ENCODE measurements around the gene TRIP10. TPM values are rescaled to one million over a fixed set of nuclear protein-coding genes. Genes with fewer than 3 reads are reported as not detected.
"Not testable (repeated sequence)": the region's sequence is repeated elsewhere in the genome, so short reads cannot be mapped to it uniquely, and the experiment has no call there.

Gene TRIP10
- total and polyA plus RNA-seq, 10 of the 15 experiments (the other 5 are each of a cell fraction or from before 2014, with no cell fraction given): 0.79 to 54.5 (median 32.5) TPM

DNA sequence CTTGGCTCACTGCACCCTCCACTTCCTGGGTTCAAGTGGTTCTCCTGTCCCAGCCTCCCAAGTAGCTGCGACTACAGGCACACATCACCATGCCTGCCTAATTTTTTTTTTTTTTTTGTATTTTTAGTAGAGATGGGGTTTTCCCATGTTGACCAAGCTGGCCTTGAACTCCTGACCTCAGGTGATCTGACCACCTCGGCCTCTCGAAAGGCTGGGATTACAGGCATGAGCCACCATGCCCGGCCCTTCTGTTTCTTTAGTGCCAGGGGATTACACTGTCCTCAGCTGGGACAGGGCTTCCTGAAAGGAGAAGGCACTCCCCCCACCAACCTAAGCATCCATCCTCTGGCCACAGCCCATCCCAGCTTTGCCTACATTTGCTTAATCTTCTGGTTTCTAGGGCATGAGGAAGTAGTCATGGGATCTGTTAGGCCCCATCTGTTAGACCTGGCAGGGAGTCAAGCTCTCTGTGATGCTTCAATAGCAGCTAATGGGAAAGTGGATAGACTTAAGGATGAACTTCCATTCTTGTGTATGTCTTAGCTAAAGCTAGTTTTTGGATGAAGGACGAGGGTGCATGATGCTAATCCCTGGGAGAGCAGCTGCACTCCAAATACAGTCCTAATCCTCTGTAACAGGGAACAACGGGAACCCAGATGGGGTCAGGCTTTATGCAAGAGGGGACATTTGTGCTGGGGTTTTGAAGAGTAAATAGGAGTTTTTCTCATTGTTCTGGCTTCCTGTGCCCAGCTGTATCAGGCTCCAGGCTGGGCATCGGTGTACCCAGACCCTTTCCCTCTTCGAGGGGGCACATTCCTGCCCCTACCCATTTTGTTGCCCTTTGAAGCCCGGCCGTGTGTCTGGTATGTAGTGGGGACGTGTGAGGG is 35.6 kb downstream of the TRIP10 start:
- DNase-seq (ENCODE audit: low read depth, low spot score) (no peak), FAIRE-seq (no peak), ATAC-seq (no peak)
- ChIA-PET POLR2A (interaction anchor here (0.6 to 4.3 kb wide), 5 partner anchors 9 to 258 kb away, joined by 3 to 72 read pairs (median 7); no protein-coding TSS in a partner anchor), CTCF (interaction anchor here (1.2 to 3.1 kb wide), 3 partner anchors 16 to 88 kb away, joined by 3 to 13 read pairs (median 4); no protein-coding TSS in a partner anchor), RAD21 (ENCODE audit: unreplicated experiment) (interaction anchor here (0.7 to 8.3 kb wide), 5 partner anchors 27 to 403 kb away, joined by 3 to 98 read pairs (median 4); partner anchors contain the start of gene GPR108), SMC1A (ENCODE audit: uncharacterized antibody, unreplicated experiment) (interaction anchor here (1.0 to 5.0 kb wide), 8 partner anchors 9 to 144 kb away, joined by 3 to 36 read pairs (median 3); partner anchors contain the start of gene GPR108)
- Histone ChIP-seq H3K9me3 (replicated peaks; ENCODE audit: control insufficient read depth, insufficient read depth, low read length) (no peaks in the 10 kb centered on the region; the same call in 2 of the 3 replicates), H3K4me3 (peak overlapping the region; percentile 96), H4K20me1 (ENCODE audit: control insufficient read depth, insufficient read depth) (no peaks in the 10 kb centered on the region), H2AFZ (ENCODE audit: control insufficient read depth, low read depth, low read length) (no peak overlapping the region), H3K27me3 (replicated peaks in 1 of 2; ENCODE audit: control insufficient read depth in 2 of 2, insufficient read depth in 2 of 2, low read length in 1 of 2) (no peaks in the 10 kb centered on the region), H3K27ac (ENCODE audit: control insufficient read depth, insufficient read depth) (peak overlapping the region; percentile 13; the same call in 1 of the 2 replicates), H3K4me2 (ENCODE audit: control insufficient read depth, insufficient read depth) (peak overlapping the region; percentile 80), H3K36me3 (ENCODE audit: control insufficient read depth in 2 of 2, insufficient read depth in 2 of 2, low read length in 1 of 2) (no peaks in the 10 kb centered on the region), H3K4me1 (ENCODE audit: control insufficient read depth, insufficient read depth, low read length) (peaks cover 21% of the 10 kb centered on the region), H3K79me2 (ENCODE audit: control insufficient read depth, insufficient read depth, low read length) (peaks cover 62% of the 10 kb centered on the region), H3K9ac (ENCODE audit: control insufficient read depth, insufficient read depth, low read length) (no peak overlapping the region; the same call in 1 of the 2 replicates)
- 62% methylated on average over 11 of the region's 11 CpGs for WGBS (ENCODE audit: insufficient coverage, insufficient replicate concordance, low lambda C conversion rate, missing lambda C conversion rate)
- in situ Hi-C loops (cut with MboI): no loop called here
- intact Hi-C loops (cut with micrococcal nuclease; ENCODE audit: unreplicated experiment): no loop called here
- TF ChIP-seq BHLHE40 (IDR thresholded peaks at IDR 0.05; ENCODE audit: borderline replicate concordance in 1 of 2, low read depth in 2 of 2, low read length in 1 of 2) (peak in 1 of 2 experiments; percentile 62; a peak in 2 of 4 replicates), SMARCA5 (IDR thresholded peaks at IDR 0.05) (peak; percentile 77; the same call in 1 of the 2 replicates), RUNX3 (IDR thresholded peaks at IDR 0.05; ENCODE audit: low read length) (peak; percentile 2; the same call in 1 of the 2 replicates), NR2F1 (conservative IDR thresholded peaks at IDR 0.05) (peak; percentile 62), ZNF622 (IDR thresholded peaks at IDR 0.05) (no peak), KDM1A (IDR thresholded peaks at IDR 0.05; ENCODE audit: borderline replicate concordance) (0 out of 2 replicates have a peak, but pooled peaks have one; percentile 33), CEBPB (IDR thresholded peaks at IDR 0.05; ENCODE audit: borderline replicate concordance in 1 of 2, low read depth in 2 of 2, low read length in 2 of 2) (no peak)
- TF ChIP-seq, protein P1, sequence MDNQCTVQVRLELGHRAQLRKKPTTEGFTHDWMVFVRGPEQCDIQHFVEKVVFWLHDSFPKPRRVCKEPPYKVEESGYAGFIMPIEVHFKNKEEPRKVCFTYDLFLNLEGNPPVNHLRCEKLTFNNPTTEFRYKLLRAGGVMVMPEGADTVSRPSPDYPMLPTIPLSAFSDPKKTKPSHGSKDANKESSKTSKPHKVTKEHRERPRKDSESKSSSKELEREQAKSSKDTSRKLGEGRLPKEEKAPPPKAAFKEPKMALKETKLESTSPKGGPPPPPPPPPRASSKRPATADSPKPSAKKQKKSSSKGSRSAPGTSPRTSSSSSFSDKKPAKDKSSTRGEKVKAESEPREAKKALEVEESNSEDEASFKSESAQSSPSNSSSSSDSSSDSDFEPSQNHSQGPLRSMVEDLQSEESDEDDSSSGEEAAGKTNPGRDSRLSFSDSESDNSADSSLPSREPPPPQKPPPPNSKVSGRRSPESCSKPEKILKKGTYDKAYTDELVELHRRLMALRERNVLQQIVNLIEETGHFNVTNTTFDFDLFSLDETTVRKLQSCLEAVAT (IDR thresholded peaks at IDR 0.05): no peak
- BruUV-seq (replicated peaks): no TSS peak

DNA sequence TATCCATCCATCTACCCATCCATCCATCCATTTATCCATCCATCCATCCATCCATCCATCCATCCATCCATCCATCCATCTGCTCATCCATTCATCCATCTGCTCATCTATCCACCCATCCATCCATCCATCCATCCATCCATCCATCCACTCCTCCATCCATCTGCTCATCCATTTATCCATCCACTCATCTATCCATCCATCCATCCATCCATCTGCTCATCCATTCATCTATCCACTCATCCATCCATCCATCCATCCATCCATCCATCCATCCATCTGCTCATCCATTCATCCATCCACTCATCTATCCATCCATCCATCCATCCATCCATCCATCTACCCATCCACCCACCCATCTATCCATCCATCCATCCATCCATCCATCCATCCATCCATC is 36.6 kb downstream of the TRIP10 start:
- in situ Hi-C loops (cut with MboI); intact Hi-C loops (cut with micrococcal nuclease; ENCODE audit: unreplicated experiment); H3K9me3 ChIP-seq (replicated peaks; ENCODE audit: control insufficient read depth, insufficient read depth, low read length); CTCF ChIA-PET; H4K20me1 ChIP-seq (ENCODE audit: control insufficient read depth, insufficient read depth); H3K4me3 ChIP-seq; RAD21 ChIA-PET (ENCODE audit: unreplicated experiment); H3K27me3 ChIP-seq (replicated peaks in 1 of 2; ENCODE audit: control insufficient read depth in 2 of 2, insufficient read depth in 2 of 2, low read length in 1 of 2); FAIRE-seq; ATAC-seq; H3K4me2 ChIP-seq (ENCODE audit: control insufficient read depth, insufficient read depth); H3K9ac ChIP-seq (ENCODE audit: control insufficient read depth, insufficient read depth, low read length); BruUV-seq (replicated peaks); H3K27ac ChIP-seq (ENCODE audit: control insufficient read depth, insufficient read depth); H3K36me3 ChIP-seq (ENCODE audit: control insufficient read depth in 2 of 2, insufficient read depth in 2 of 2, low read length in 1 of 2); H2AFZ ChIP-seq (ENCODE audit: control insufficient read depth, low read depth, low read length); DNase-seq (ENCODE audit: low read depth, low spot score): not testable (repeated sequence)
- POLR2A ChIA-PET: interaction anchor here (1.6 kb wide), 1 partner anchor 259 kb away, joined by 4 read pairs; no protein-coding TSS in a partner anchor
- H3K79me2 ChIP-seq (ENCODE audit: control insufficient read depth, insufficient read depth, low read length): peaks cover 69% of the 10 kb centered on the region
- peaks cover 21% of the 10 kb centered on the region for H3K4me1 ChIP-seq (ENCODE audit: control insufficient read depth, insufficient read depth, low read length)
- SMC1A ChIA-PET (ENCODE audit: uncharacterized antibody, unreplicated experiment): interaction anchor here (4.4 to 5.0 kb wide), 2 partner anchors 24 to 27 kb away, joined by 28 to 36 read pairs; no protein-coding TSS in a partner anchor

Data from GM12878 (cell line).